A549 (cell line): ENCODE measurements around the gene NOXO1. TPM values are rescaled to one million over a fixed set of nuclear protein-coding genes. Genes with fewer than 3 reads are reported as not detected.

Source experiments
- ATAC-seq, 2 experiments: fragments of 200-7000 bp in 1 of 2; fragments of >200 bp in 1 of 2; cut with Nextera tagmentation in 1 of 2; cut with Tn5 transposase in 1 of 2; 3 replicates each; pipeline versions ENCODE4 v1.8.0 to v1.9.1; 2018 to 2020; ENCODE audit warnings: mild to moderate bottlenecking in 1 of 2, moderate library complexity in 1 of 2
- CTCF ChIA-PET: fragments of 300-600 bp; sonication (Branson Sonifier 250); formaldehyde crosslinking; extraction: SDS; loops from one replicate; lab custom pipeline; 2021; ENCODE audit warnings: antibody characterized with exemption, inconsistent platforms; lab: Yijun Ruan, JAX
- POLR2A ChIA-PET: fragments of 350-600 bp; formaldehyde crosslinking; extraction: SDS; loops from one replicate; lab custom pipeline; 2021; ENCODE audit warnings: antibody characterized with exemption, inconsistent platforms; lab: Yijun Ruan, JAX
- DNase-seq, 2 experiments: peaks; one replicate each; pipeline versions ENCODE4 v3.0.0 to v3.0.0-alpha.2; 2011 to 2016; ENCODE audit warnings: low read depth in 1 of 2, low spot score in 1 of 2
- FAIRE-seq: peaks from 2 replicates; lab custom pipeline; 2011; peaks lifted over from hg19 to GRCh38; lab: Jason Lieb, UNC
- H3K27ac ChIP-seq, 2 experiments: fragments of >200 bp; sonication (Bioruptor Twin); formaldehyde crosslinking; 3 replicates each; pipeline ENCODE4 v1.5.1; 2016 to 2017
- H3K4me1 ChIP-seq: fragments of >200 bp; sonication (Bioruptor Twin); formaldehyde crosslinking; 3 replicates; pipeline ENCODE4 v1.6.1; 2016
- H3K4me2 ChIP-seq: fragments of >200 bp; sonication (Bioruptor Twin); formaldehyde crosslinking; 3 replicates; pipeline ENCODE4 v1.6.1; 2016
- H3K4me3 ChIP-seq: fragments of >200 bp; sonication (Bioruptor Twin); formaldehyde crosslinking; 3 replicates; pipeline ENCODE4 v1.5.1; 2016
- H3K9me3 ChIP-seq: fragments of >200 bp; sonication (Bioruptor Twin); formaldehyde crosslinking; 3 replicates; pipeline ENCODE4 v1.6.1; 2016
- BHLHE40 ChIP-seq: IDR thresholded peaks from 2 replicates; pipeline ENCODE4 v1.6.1; 2012; ENCODE audit warnings: low read depth, low read length, inconsistent platforms
- CBX2 ChIP-seq: fragments of 200-600 bp; sonication (generic); IDR thresholded peaks from 2 replicates; pipeline ENCODE4 v1.6.1; 2016; ENCODE audit warnings: low read depth, mild to moderate bottlenecking, borderline replicate concordance
- ELK1 ChIP-seq: fragments of 150-350 bp; IDR thresholded peaks from 2 replicates; pipeline ENCODE4 v1.6.1; 2014; ENCODE audit warnings: low read depth, mild to moderate bottlenecking, low read length
- FOSL2 ChIP-seq, 2 experiments: fragments of 450-650 bp in 1 of 2; fragments of >200 bp in 1 of 2; sonication (Bioruptor Twin) in 1 of 2; formaldehyde crosslinking; IDR thresholded peaks; 2 replicates each; pipeline versions ENCODE4 v1.5.0 to v1.6.1; 2016 to 2020; ENCODE audit warnings: mild to moderate bottlenecking in 1 of 2, moderate library complexity in 1 of 2
- HDAC2 ChIP-seq: fragments of 200-600 bp; sonication (generic); IDR thresholded peaks from 2 replicates; pipeline ENCODE4 v1.6.1; 2016
- HOXA7 ChIP-seq: fragments of 250-450 bp; sonication (Bioruptor Pico); IDR thresholded peaks from 2 replicates; pipeline ENCODE4 v1.5.0; 2020; ENCODE audit warnings: mild to moderate bottlenecking, moderate library complexity
- MAX ChIP-seq: IDR thresholded peaks from 2 replicates; pipeline ENCODE4 v1.6.1; 2012
- NPAS2 ChIP-seq: fragments of 250-450 bp; sonication (Bioruptor Pico); IDR thresholded peaks from 2 replicates; pipeline ENCODE4 v1.8.0; 2022; ENCODE audit warnings: mild to moderate bottlenecking, moderate library complexity, borderline replicate concordance
- RFX5 ChIP-seq: fragments of 450-650 bp; IDR thresholded peaks from 2 replicates; pipeline ENCODE4 v1.7.1; 2014; ENCODE audit warnings: antibody characterized with exemption, mild to moderate bottlenecking, moderate library complexity
- SMC3 ChIP-seq: fragments of >200 bp; sonication (Bioruptor Twin); formaldehyde crosslinking; IDR thresholded peaks from 3 replicates; pipeline ENCODE4 v1.6.1; 2018; ENCODE audit warnings: inconsistent platforms
- ZFP36 ChIP-seq: fragments of 450-650 bp; IDR thresholded peaks from 2 replicates; pipeline ENCODE4 v1.6.1; 2014; ENCODE audit warnings: borderline replicate concordance; ENCODE audit not compliant: partially characterized antibody
- WGBS: methylation state at CpG from one replicate; pipeline ENCODE4 v1.1.6; 2017; ENCODE audit errors: missing lambda C conversion rate; 5-methylcytosine and 5-hydroxymethylcytosine counted together
- polyA plus RNA-seq, 4 experiments: library from polyadenylated mRNA; depleted of rRNA in 3 of 4; stranded (reverse); fragments of >200 nt; fragmentation: RNase III in 1 of 4; extraction: RNeasy Plus Mini Kit Qiagen cat#74134 plus additional on column Dnase treatment in 1 of 4; gene quantifications; 2 replicates in 3 of 4; 3 replicates in 1 of 4; pipeline ENCODE4 v1.2.3, GENCODE V29; 2011 to 2017
- TF ChIP-seq, protein P1 (sequence below): fragments of 450-650 bp; IDR thresholded peaks from 2 replicates; pipeline ENCODE4 v1.6.1; 2014; ENCODE audit warnings: antibody characterized with exemption
- TF ChIP-seq, protein P2 (sequence below): fragments of 200-600 bp; sonication (generic); IDR thresholded peaks from 2 replicates; pipeline ENCODE4 v1.6.1; 2016; ENCODE audit warnings: antibody characterized with exemption, mild to moderate bottlenecking, moderate library complexity

NOXO1 gene
- polyA plus RNA-seq, 2 of the 4 experiments (the other 2 are of a cell fraction), result 0.32 TPM; not detected in 1

DNA sequence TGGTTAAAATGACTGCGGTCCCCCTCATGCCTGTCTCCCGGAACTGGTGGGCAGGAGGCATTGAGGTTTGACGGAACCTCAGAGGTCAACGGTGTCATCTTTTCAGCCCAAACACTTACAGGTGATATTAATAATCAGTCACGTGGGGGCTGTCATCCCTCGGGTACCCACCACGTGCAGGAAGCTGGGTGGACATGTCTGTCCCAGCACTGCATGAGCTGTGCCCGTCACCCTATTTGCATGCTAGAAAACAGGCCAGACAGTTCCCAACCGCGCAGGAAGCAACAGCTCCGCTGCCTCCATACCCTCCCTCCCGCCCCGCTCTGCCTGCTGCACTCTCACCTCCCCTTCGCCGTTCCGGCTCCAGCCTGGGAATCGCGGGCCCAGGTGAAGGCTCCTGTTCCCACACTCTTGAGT lies 9.9 kb upstream of the NOXO1 start (continued):
- TF ChIP-seq SMC3, result no peak

DNA sequence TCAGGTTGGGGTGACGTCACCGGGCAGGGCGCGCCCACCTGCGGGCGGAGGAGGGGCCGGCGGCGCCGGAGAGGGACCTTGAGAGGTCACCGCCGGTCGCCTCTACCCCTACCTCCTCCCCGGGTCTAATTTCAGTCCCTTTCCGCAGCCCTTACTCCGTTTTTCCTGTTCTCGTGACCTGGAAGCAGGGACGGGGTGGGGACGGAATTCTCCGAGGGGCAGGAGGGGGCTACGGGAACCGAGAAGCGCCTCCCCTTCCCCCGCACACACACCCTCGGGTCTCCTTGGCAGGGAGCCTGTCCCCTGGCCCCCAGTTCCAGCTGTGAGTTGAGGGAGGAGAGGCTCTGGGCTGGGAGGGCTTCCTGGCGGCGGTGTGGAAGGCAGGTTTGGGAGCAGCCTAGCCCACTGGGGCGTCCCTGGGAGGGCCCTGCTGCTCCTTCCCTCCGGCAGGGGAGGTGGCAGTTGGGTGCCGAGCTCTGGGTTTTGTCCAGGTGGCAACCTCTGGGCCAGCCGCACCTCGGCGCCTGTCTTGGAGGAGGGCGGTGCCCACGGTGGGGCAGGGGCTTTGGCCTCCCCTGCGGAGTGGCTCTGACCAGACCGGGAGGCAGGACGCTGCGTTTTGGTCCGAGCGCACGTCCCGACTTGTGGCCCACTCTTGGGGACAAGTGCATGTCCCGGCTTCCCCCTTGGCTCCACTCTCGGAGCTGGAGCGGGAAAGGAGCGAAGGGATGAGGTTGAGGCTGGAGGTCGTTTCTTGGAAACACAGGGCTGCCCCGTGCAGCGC lies 9.3 kb upstream of the NOXO1 start:
- FAIRE-seq (no peak), ATAC-seq (no peak), DNase-seq (no peak)
- Histone ChIP-seq H3K4me3 (peak overlapping the region; percentile 56), H3K27ac (peak overlapping the region; percentile 58 to 94), H3K9me3 (no peaks in the 10 kb centered on the region), H3K4me1 (peaks cover 61% of the 10 kb centered on the region), H3K4me2 (peak overlapping the region; percentile 79)
- 56% methylated on average over 37 of the region's 50 CpGs for WGBS
- POLR2A ChIA-PET, result no interaction called here
- TF ChIP-seq HDAC2 (no peak), FOSL2 (IDR thresholded peaks at IDR 0.05) (no peak), FOSL2 (CRISPR knock-in tag; IDR thresholded peaks at IDR 0.05) (peak; percentile 61), ZFP36 (peak; percentile 70), BHLHE40 (no peak), CBX2 (no peak)
- TF ChIP-seq, protein P1, sequence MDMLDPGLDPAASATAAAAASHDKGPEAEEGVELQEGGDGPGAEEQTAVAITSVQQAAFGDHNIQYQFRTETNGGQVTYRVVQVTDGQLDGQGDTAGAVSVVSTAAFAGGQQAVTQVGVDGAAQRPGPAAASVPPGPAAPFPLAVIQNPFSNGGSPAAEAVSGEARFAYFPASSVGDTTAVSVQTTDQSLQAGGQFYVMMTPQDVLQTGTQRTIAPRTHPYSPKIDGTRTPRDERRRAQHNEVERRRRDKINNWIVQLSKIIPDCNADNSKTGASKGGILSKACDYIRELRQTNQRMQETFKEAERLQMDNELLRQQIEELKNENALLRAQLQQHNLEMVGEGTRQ, result no peak
- CTCF ChIA-PET, result interaction anchor here (0.8 to 19.7 kb wide), 2 partner anchors 14 to 150 kb away, joined by 3 to 196 read pairs; partner anchors contain the start of gene ZNF598

DNA sequence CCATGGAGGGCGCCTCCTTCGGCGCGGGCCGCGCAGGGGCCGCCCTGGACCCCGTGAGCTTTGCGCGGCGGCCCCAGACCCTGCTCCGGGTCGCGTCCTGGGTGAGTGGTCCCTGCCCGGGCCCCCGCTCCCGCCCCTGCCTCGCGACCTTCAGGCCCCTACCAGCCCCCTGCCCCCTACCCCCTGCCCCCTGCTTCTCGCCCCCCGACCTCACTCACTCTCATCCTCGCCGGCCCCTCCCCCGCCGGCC lies 8.8 kb upstream of the NOXO1 start:
- peaks cover 65% of the 10 kb centered on the region for H3K4me1 ChIP-seq
- H3K9me3 ChIP-seq, result no peaks in the 10 kb centered on the region
- FAIRE-seq, result no peak
- POLR2A ChIA-PET, result no interaction called here
- CTCF ChIA-PET, result interaction anchor here (0.8 to 19.7 kb wide), 2 partner anchors 14 to 151 kb away, joined by 3 to 196 read pairs; partner anchors contain the start of gene ZNF598
- peak overlapping the region; percentile 58 to 94 for H3K27ac ChIP-seq
- ATAC-seq, result no peak
- H3K4me2 ChIP-seq, result peak overlapping the region; percentile 79
- WGBS, result 0% methylated on average over 1 of the region's 25 CpGs
- peak overlapping the region; percentile 56 for H3K4me3 ChIP-seq
- no peak for DNase-seq
- TF ChIP-seq MAX, result no peak
- TF ChIP-seq NPAS2 (CRISPR knock-in tag), result no peak
- TF ChIP-seq, protein P2, sequence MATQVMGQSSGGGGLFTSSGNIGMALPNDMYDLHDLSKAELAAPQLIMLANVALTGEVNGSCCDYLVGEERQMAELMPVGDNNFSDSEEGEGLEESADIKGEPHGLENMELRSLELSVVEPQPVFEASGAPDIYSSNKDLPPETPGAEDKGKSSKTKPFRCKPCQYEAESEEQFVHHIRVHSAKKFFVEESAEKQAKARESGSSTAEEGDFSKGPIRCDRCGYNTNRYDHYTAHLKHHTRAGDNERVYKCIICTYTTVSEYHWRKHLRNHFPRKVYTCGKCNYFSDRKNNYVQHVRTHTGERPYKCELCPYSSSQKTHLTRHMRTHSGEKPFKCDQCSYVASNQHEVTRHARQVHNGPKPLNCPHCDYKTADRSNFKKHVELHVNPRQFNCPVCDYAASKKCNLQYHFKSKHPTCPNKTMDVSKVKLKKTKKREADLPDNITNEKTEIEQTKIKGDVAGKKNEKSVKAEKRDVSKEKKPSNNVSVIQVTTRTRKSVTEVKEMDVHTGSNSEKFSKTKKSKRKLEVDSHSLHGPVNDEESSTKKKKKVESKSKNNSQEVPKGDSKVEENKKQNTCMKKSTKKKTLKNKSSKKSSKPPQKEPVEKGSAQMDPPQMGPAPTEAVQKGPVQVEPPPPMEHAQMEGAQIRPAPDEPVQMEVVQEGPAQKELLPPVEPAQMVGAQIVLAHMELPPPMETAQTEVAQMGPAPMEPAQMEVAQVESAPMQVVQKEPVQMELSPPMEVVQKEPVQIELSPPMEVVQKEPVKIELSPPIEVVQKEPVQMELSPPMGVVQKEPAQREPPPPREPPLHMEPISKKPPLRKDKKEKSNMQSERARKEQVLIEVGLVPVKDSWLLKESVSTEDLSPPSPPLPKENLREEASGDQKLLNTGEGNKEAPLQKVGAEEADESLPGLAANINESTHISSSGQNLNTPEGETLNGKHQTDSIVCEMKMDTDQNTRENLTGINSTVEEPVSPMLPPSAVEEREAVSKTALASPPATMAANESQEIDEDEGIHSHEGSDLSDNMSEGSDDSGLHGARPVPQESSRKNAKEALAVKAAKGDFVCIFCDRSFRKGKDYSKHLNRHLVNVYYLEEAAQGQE, result no peak
- TF ChIP-seq RFX5, result no peak
- TF ChIP-seq ZFP36, result no peak
- no peak for TF ChIP-seq ELK1
- no peak for TF ChIP-seq SMC3
- TF ChIP-seq HOXA7, result no peak
